Activated CD8-positive, alpha-beta memory T cell treated with anti-CD3 and anti-CD28 coated beads for 36 hours (primary cell): ENCODE measurements around the gene QRICH1. TPM values are rescaled to one million over a fixed set of nuclear protein-coding genes. Genes with fewer than 3 reads are reported as not detected.

Source experiments
- CTCF ChIA-PET: fragments of 350-600 bp; sonication (Branson Sonifier 250); formaldehyde crosslinking; loops from one replicate; lab custom pipeline; 2021; ENCODE audit warnings: antibody characterized with exemption; lab: Charles Lee
- POLR2A ChIA-PET: fragments of 350-600 bp; sonication (Branson Sonifier 250); formaldehyde crosslinking; loops from one replicate; lab custom pipeline; 2021; ENCODE audit warnings: antibody characterized with exemption; lab: Charles Lee
- total RNA-seq, 2 experiments: library from RNA; stranded (reverse); gene quantifications; one replicate each; pipeline ENCODE4 v1.2.3, GENCODE V29; 2021

QRICH1 gene
- total RNA-seq, 2 experiments from 2014 or later: 117 to 118 TPM

GRCh38 chr3:49013738-49014660 lies 79.9 kb downstream of the QRICH1 start:
- POLR2A ChIA-PET: no interaction called here

DNA sequence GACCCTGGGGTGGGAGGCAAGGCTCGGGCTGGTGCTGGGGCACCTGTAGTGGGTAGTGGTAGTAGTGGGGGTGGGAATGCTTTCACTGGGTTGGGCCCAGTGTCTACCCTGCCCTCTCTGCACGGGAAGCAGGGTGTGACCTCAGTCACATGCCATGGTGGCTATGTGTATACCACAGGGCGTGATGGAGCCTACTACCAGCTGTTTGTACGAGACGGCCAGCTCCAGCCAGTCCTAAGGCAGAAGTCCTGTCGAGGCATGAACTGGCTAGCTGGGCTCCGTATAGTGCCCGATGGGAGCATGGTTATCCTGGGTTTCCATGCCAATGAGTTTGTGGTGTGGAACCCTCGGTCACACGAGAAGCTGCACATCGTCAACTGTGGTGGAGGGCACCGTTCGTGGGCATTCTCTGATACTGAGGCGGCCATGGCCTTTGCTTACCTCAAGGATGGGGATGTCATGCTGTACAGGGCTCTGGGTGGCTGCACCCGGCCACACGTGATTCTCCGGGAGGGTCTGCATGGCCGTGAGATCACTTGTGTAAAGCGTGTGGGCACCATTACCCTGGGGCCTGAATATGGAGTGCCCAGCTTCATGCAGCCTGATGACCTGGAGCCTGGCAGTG lies 80.6 kb downstream of the QRICH1 start:
- ChIA-PET POLR2A (interaction anchor here (1.0 kb wide), 1 partner anchor 8 kb away, joined by 3 read pairs; the partner anchor contains the start of gene NDUFAF3), CTCF (interaction anchor here (0.5 kb wide), 1 partner anchor 75 kb away, joined by 3 read pairs; no protein-coding TSS in a partner anchor)

More at GRCh38 chr3:49013738-49014660, 79.9 kb downstream of the QRICH1 start:
- CTCF ChIA-PET: interaction anchor here (0.5 to 1.3 kb wide), 3 partner anchors 12 to 74 kb away, joined by 3 to 4 read pairs (median 3); no protein-coding TSS in a partner anchor

- ChIA-PET POLR2A (interaction anchor here (1.0 to 1.3 kb wide), 2 partner anchors 9 to 16 kb away, joined by 3 read pairs; partner anchors contain the start of gene NDUFAF3), CTCF (interaction anchor here (6.8 kb wide), 1 partner anchor 7 kb away, joined by 66 read pairs; the partner anchor contains the start of genes DALRD3 and NDUFAF3)
These were observed 81.3 kb downstream of the QRICH1 start for GRCh38 chr3:49012441-49013017.

DNA sequence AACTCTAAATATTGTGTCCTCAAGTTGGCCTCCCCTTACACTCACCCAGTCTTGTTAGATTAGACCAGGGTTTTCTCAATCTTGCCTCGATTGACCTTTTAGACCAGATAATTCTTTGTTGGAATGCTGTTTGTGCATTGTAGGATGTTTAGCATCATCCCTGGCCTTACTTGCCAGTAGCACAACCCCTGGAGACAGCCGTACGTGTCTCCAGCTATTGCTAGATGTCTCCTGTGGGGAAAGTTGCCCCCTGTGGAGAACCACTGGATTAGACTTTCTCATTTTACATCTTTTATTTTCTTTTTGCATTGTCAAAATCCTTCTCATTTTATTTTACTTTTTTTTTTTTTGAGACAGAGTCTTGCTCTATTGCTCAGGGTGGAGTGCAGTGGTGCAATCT lies 84.5 kb downstream of the QRICH1 start:
- ChIA-PET CTCF (interaction anchor here (3.9 to 6.8 kb wide), 2 partner anchors 10 to 20 kb away, joined by 47 to 66 read pairs; partner anchors contain the start of genes DALRD3, NDUFAF3 and P4HTM), POLR2A (interaction anchor here (0.7 to 4.4 kb wide), 2 partner anchors 11 kb away, joined by 3 to 90 read pairs; partner anchors contain the start of genes DALRD3 and NDUFAF3)

- CTCF ChIA-PET: interaction anchor here (1.7 to 6.8 kb wide), 3 partner anchors 10 to 19 kb away, joined by 3 to 66 read pairs (median 47); partner anchors contain the start of genes DALRD3, NDUFAF3 and P4HTM
- POLR2A ChIA-PET: interaction anchor here (0.6 to 4.4 kb wide), 4 partner anchors 12 to 572 kb away, joined by 3 to 90 read pairs (median 20); partner anchors contain the start of genes ARIH2, DALRD3, NDUFAF3 and P4HTM
These were observed 85.2 kb downstream of the QRICH1 start for GRCh38 chr3:49008627-49009026.

GRCh38 chr3:49007771-49008528 lies 85.9 kb downstream of the QRICH1 start:
- ChIA-PET CTCF (interaction anchor here (1.0 to 6.8 kb wide), 8 partner anchors 10 to 86 kb away, joined by 3 to 66 read pairs (median 4); partner anchors contain the start of genes DALRD3, IMPDH2, NDUFAF3 and P4HTM), POLR2A (interaction anchor here (0.7 to 4.4 kb wide), 10 partner anchors 10 to 109 kb away, joined by 3 to 90 read pairs (median 6); partner anchors contain the start of genes ARIH2, DALRD3, IMPDH2 and NDUFAF3)

GRCh38 chr3:49007068-49007770 lies 86.7 kb downstream of the QRICH1 start, which contains the start of gene WDR6:
WDR6 (plus strand) TSS chr3:49007391; CDS start chr3:49007432, 41 bp downstream.
- CTCF ChIA-PET: interaction anchor here (0.7 to 6.8 kb wide), 10 partner anchors 9 to 345 kb away, joined by 3 to 66 read pairs (median 4); partner anchors contain the start of genes DALRD3, IMPDH2, NDUFAF3 and P4HTM
- POLR2A ChIA-PET: interaction anchor here (0.7 to 4.4 kb wide), 13 partner anchors 9 to 292 kb away, joined by 3 to 90 read pairs (median 4); partner anchors contain the start of genes DALRD3, IMPDH2, IP6K2 and NDUFAF3

DNA sequence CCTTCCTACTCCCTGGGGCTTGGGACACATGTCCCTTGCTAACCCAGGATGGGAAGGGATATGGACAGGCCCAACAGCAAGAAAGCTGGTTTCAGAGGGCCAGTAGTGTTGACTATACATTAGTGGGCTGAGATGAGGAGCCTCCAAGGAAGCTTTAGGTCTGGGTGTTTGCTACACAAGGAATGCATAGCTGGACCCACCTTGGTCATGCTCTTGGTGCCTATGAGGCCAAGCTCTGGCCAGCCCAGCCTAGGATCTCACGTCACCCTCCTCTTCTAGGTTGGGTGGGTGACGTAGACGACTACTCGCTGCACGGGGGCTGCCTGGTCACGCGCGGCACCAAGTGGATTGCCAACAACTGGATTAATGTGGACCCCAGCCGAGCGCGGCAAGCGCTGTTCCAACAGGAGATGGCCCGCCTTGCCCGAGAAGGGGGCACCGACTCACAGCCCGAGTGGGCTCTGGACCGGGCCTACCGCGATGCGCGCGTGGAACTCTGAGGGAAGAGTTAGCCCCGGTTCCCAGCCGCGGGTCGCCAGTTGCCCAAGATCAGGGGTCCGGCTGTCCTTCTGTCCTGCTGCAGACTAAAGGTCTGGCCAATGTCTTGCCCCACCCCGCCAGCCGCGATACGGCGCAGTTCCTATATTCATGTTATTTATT lies 87.3 kb downstream of the QRICH1 start:
- ChIA-PET POLR2A (interaction anchor here (0.5 to 4.4 kb wide), 11 partner anchors 10 to 396 kb away, joined by 3 to 90 read pairs (median 4); partner anchors contain the start of genes DALRD3, IMPDH2, IP6K2 and NDUFAF3), CTCF (interaction anchor here (0.7 to 6.8 kb wide), 9 partner anchors 10 to 345 kb away, joined by 3 to 66 read pairs (median 4); partner anchors contain the start of genes DALRD3, IMPDH2, NDUFAF3 and P4HTM)

GRCh38 chr3:49005998-49006397 lies 87.9 kb downstream of the QRICH1 start:
- ChIA-PET CTCF (interaction anchor here (0.9 to 6.8 kb wide), 4 partner anchors 9 to 88 kb away, joined by 4 to 66 read pairs (median 26); partner anchors contain the start of genes DALRD3, NDUFAF3, P4HTM and QRICH1), POLR2A (interaction anchor here (3.5 to 4.4 kb wide), 2 partner anchors 15 to 16 kb away, joined by 35 to 90 read pairs; partner anchors contain the start of genes DALRD3, NDUFAF3 and P4HTM)

GRCh38 chr3:49005303-49005680 lies 88.6 kb downstream of the QRICH1 start:
- ChIA-PET CTCF (interaction anchor here (0.5 to 1.2 kb wide), 2 partner anchors 17 to 76 kb away, joined by 3 to 5 read pairs; no protein-coding TSS in a partner anchor), POLR2A (interaction anchor here (3.5 kb wide), 1 partner anchor 15 kb away, joined by 35 read pairs; the partner anchor contains the start of gene P4HTM)

DNA sequence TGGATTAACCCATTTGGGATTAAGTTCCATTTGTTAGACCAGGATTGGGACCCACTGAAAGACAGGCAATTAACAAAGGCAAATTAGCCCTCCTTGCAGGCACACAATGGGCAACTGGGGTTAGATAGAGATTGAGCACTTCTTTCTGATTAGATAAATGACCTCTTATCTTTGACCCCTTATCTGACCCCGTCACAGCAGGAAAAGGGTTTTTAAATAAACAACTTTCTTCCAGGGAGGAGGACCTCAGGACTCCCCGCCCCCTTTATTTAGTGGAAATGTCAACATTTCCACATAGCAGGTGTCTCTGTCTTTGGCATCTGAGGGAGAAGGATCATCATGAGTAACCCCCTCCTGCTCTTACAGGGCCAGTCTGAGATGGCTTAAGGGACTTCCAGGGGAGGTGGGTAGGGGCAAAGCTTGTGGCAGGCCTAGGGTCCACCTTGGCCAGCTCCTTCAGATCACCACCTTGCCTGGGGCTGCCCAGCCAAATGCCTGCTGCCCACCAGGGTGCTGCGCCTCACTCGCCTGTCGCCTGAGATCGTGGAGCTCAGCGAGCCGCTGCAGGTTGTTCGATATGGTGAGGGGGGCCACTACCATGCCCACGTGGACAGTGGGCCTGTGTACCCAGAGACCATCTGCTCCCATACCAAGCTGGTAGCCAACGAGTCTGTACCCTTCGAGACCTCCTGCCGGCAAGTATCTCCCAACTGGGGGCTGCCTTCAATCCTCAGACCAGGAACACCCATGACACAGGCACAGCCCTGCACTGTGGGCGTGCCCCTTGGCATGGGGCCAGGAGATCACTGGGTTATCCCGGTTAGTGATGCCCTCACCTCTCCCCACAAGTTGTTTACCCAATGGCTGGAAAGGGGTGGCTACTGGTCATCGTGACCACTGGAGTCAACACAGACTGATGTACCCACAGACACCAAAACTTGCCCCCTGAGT lies 89.2 kb downstream of the QRICH1 start:
- ChIA-PET POLR2A (no interaction called here), CTCF (interaction anchor here (0.5 to 1.2 kb wide), 3 partner anchors 15 to 76 kb away, joined by 3 to 5 read pairs (median 3); no protein-coding TSS in a partner anchor)

GRCh38 chr3:49001155-49001554 lies 92.7 kb downstream of the QRICH1 start:
- ChIA-PET POLR2A (no interaction called here), CTCF (interaction anchor here (1.1 to 1.2 kb wide), 2 partner anchors 13 to 17 kb away, joined by 3 to 4 read pairs; partner anchors contain the start of gene DALRD3)

DNA sequence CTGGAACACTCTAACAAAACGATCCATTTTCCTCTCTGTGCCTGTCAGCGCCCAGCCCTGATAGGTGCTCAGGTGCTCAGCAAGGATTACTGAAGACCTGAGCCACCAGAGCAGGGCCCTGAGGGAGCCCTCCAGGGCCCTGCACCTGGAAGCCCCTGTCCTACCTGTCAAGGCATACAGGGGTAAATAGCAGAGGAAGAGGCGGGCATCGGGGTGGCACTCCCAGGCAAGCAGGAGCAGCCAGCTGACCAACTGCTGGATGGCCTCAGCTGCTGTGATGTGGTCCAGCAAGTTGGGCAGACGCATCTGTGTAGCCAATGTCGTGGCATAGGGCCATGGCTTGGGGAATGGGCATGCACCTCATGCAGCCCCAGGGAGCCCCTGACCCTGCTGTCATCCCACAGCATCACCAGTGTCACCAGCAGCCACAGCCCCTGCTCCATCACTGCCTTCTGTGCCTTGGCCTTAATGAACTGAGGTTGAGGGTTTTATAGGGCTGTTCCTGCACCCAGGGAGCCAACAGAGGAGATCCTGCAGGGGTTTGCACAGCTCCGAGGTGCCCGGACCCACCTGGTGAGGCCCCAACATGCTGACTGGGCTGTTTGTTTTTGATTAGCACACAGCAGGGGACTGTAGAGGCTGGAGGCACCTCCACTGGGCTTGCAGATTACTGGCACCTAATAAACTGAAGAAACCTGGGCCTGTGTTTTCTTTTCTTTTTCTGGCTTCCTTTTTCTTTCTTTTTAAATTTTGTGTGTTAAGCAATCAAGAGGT lies 94.6 kb downstream of the QRICH1 start:
- ChIA-PET CTCF (no interaction called here), POLR2A (interaction anchor here (1.5 kb wide), 1 partner anchor 10 kb away, joined by 4 read pairs; the partner anchor contains the start of gene P4HTM)
